GM19438 (cell line): ENCODE results near the gene POLR2A.

Experiments
- ATAC-seq: cut with Tn5 transposase; IDR thresholded peaks from one replicate; pipeline ENCODE4 v1.9.1; 2021; ENCODE audit warnings: low read depth; ENCODE audit not compliant: unreplicated experiment

The POLR2A gene

DNA sequence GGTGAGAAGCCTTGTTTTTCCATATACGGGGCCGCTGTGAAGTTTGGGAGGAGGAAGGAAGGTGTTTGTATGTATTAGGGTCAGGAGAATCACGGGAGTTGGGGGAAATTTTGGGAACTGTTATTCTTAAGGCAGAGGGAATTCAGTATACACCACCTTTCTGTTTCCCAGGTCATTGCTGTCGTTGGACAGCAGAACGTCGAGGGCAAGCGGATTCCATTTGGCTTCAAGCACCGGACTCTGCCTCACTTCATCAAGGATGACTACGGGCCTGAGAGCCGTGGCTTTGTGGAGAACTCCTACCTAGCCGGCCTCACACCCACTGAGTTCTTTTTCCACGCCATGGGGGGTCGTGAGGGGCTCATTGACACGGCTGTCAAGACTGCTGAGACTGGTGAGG is 17.6 kb downstream of the POLR2A start:
- ATAC-seq: no peak

DNA sequence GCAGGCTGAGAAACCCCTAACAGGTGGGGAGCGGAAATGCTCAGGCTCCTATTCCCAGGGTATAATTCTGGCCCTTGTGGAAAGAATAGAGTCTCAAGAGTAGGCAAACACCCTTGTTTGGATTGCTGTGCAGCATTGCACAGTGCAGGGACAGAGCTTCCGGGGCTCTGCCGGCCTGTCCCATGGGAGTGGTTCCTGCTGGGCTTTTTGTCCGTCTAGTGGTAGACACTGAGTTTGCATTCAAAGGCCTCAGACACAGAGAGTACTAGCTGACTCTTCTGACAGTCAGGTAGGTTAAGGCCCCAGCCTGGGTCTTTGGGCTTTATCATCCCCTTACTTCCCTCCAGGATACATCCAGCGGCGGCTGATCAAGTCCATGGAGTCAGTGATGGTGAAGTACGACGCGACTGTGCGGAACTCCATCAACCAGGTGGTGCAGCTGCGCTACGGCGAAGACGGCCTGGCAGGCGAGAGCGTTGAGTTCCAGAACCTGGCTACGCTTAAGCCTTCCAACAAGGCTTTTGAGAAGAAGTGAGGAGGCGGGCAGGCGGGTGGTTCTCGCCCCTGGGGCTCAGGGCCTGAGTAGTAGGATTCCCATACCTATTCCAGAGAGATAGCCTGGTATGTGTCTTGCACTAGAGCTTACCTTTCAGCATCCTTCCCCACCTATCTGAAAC is 18.1 kb downstream of the POLR2A start:
- no peak for ATAC-seq

DNA sequence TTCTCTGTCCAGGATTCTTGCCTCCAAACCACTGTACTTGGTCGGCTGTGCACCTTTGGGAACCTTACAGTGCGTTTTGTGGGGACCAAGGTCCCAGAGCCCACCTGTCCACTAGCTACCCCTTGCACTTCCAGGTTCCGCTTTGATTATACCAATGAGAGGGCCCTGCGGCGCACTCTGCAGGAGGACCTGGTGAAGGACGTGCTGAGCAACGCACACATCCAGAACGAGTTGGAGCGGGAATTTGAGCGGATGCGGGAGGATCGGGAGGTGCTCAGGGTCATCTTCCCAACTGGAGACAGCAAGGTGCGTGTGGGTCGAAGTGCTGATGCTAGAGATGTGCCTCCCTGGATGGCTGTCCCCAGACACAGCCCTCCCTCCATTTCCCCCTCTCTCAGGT is 18.8 kb downstream of the POLR2A start:
- ATAC-seq: no peak

DNA sequence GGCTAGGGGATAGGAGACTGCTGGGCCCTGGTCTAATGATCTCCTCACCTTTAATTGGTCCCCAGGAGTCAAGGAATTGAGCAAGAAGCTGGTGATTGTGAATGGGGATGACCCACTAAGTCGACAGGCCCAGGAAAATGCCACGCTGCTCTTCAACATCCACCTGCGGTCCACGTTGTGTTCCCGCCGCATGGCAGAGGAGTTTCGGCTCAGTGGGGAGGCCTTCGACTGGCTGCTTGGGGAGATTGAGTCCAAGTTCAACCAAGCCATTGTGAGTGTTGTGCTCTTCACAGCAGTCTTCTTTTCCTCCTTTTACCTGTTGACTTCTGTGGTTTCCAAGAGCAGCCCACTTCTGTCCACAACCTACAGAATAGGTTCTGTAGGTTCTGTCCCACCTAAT is 19.4 kb downstream of the POLR2A start:
- ATAC-seq: no peak

DNA sequence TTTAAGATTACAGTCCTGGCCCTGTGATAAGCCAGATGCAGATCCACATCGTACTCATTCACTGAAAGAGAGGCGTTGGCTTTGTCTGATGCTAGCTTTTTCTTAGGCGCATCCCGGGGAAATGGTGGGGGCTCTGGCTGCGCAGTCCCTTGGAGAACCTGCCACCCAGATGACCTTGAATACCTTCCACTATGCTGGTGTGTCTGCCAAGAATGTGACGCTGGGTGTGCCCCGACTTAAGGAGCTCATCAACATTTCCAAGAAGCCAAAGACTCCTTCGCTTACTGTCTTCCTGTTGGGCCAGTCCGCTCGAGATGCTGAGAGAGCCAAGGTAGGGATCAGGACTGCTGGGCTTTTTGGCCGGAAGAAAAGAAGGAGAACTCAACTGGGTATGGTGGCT is 24.0 kb downstream of the POLR2A start:
- no peak for ATAC-seq

DNA sequence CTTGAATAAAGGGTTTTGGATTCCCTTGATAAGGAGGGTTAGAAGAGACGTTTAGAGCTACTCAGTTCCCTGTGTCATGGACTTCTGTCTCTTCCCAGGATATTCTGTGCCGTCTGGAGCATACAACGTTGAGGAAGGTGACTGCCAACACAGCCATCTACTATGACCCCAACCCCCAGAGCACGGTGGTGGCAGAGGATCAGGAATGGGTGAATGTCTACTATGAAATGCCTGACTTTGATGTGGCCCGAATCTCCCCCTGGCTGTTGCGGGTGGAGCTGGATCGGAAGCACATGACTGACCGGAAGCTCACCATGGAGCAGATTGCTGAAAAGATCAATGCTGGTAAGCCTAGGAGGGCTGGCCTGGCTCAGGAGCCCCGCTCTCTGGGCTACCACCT is 24.7 kb downstream of the POLR2A start:
- ATAC-seq: no peak

DNA sequence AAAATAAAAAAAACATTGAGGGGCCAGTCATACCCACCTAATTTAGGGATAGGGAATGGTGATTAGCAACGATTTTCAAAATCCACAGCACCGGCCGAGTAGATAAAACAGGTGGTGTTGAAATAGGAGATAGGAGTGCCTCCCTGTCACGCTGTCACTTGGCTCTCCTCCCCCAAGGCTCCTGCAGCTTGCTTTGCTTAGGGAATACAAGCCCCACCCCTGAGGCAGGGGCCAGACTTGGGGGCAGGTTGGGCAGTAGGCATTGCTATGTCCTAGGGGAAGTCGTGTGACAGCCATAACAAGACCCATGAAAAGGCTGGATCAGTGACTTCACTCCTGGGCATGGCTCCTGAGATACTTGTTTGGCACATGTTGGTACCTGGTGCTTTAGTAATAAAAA is 25.8 kb downstream of the POLR2A start:
- ATAC-seq: no peak

DNA sequence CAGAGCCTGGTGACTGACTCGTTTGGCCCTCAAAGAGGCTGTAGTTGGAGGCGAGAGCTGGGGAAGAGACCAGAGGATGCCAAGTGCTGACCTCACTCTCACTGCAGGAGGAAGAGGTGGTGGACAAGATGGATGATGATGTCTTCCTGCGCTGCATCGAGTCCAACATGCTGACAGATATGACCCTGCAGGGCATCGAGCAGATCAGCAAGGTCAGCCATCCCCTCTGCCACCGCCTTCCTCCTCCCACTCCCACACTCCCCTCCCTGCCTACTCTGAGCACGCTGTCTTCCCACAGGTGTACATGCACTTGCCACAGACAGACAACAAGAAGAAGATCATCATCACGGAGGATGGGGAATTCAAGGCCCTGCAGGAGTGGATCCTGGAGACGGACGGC is 26.9 kb downstream of the POLR2A start:
- no peak for ATAC-seq

DNA sequence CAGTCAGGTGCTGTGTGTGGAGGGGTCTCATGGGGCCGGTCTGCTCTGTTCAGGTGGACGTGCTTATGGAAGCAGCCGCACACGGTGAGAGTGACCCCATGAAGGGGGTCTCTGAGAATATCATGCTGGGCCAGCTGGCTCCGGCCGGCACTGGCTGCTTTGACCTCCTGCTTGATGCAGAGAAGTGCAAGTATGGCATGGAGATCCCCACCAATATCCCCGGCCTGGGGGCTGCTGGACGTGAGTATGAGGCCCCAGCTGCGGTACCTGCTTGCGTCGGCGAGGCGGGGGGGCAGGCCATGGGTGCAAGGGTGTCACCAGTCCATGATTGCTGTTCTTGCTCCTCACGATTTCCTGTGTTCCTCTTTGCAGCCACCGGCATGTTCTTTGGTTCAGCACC is 27.9 kb downstream of the POLR2A start:
- ATAC-seq: no peak

DNA sequence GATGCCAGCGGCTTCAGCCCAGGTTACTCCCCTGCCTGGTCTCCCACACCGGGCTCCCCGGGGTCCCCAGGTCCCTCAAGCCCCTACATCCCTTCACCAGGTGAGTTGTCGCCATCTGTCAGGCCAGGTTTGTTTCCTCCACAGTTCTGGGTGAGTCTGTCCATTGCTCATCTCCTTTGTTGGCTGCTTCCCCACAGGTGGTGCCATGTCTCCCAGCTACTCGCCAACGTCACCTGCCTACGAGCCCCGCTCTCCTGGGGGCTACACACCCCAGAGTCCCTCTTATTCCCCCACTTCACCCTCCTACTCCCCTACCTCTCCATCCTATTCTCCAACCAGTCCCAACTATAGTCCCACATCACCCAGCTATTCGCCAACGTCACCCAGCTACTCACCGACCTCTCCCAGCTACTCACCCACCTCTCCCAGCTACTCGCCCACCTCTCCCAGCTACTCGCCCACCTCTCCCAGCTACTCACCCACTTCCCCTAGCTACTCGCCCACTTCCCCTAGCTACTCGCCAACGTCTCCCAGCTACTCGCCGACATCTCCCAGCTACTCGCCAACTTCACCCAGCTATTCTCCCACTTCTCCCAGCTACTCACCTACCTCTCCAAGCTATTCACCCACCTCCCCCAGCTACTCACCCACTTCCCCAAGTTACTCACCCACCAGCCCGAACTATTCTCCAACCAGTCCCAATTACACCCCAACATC is 28.8 kb downstream of the POLR2A start:
- no peak for ATAC-seq

DNA sequence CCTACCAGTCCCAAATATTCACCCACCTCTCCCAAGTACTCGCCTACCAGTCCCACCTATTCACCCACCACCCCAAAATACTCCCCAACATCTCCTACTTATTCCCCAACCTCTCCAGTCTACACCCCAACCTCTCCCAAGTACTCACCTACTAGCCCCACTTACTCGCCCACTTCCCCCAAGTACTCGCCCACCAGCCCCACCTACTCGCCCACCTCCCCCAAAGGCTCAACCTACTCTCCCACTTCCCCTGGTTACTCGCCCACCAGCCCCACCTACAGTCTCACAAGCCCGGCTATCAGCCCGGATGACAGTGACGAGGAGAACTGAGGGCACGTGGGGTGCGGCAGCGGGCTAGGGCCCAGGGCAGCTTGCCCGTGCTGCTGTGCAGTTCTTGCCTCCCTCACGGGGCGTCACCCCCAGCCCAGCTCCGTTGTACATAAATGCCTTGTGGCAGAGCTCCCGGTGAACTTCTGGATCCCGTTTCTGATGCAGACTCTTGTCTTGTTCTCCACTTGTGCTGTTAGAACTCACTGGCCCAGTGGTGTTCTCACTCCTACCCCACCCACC is 29.8 kb downstream of the POLR2A start:
- no peak for ATAC-seq

DNA sequence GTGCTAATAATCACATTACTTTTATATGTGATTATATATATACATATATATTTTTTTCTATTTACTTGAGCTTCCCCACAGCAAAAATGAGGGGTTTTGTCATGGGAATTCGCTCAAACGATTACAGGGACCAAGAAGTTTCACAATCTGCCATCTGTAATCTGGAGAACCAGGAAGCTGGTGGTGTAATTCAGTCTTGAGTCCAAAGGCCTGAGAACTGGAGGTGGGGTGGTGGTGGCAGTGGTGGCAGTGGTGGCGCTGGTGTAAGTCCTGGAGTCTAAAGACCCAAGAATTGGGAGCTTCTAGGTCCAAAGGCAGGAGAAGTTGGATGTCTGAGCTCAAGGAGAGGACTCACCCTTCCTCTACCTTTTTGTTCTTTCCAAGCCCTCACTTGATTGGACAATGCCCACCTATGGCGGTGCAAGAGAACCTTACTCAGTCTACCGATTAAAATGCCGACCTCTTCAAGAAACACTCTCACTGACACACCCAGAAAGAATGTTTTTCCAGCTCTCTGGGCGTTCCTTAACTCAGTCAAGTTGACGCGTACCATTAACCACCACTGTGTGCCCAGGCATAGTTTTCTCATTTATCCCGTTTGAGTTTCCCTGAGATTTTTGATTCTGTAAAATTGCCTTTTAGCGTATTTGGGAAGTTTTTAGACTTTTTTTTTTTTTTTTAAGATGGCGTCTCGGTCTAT is 31.9 kb downstream of the POLR2A start:
- ATAC-seq: no peak

DNA sequence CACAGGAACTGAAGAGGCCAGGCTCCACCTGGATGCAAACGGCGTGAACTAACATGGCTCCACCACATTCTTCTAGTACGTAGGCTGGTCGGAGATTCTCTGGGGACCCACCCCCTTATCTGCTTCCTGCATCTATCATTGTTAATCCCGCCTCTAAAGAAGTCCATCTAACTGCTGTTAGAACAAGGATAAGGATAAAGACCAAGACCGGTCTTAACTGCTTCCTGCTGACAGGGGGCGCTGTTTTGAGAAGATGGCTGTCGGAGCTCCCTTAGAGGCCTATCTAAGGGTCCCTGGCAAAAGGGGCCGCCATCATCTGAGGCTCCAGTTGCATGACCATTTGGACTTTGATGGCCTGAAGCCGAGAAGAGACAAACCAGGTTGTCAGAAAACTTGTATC is 38.9 kb downstream of the POLR2A start:
- ATAC-seq: no peak

DNA sequence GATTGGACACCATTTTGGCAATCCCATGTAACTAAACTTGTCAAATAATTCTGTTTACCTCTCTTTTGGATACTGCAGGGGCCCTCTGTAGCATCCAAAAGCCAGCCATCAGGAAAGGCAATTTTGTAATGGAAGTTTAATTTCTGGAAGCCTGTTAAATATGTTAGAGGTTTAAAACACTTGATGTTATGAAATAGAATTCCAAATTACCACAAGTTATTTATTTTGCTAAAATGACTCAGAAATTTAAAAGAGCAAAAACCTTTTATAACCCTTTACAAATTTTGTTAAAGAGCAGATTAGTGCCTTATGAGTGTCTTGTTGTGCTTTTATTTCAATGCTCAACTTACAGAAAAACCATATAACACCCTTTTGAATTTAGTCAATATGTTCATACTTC is 44.7 kb downstream of the POLR2A start:
- no peak for ATAC-seq

DNA sequence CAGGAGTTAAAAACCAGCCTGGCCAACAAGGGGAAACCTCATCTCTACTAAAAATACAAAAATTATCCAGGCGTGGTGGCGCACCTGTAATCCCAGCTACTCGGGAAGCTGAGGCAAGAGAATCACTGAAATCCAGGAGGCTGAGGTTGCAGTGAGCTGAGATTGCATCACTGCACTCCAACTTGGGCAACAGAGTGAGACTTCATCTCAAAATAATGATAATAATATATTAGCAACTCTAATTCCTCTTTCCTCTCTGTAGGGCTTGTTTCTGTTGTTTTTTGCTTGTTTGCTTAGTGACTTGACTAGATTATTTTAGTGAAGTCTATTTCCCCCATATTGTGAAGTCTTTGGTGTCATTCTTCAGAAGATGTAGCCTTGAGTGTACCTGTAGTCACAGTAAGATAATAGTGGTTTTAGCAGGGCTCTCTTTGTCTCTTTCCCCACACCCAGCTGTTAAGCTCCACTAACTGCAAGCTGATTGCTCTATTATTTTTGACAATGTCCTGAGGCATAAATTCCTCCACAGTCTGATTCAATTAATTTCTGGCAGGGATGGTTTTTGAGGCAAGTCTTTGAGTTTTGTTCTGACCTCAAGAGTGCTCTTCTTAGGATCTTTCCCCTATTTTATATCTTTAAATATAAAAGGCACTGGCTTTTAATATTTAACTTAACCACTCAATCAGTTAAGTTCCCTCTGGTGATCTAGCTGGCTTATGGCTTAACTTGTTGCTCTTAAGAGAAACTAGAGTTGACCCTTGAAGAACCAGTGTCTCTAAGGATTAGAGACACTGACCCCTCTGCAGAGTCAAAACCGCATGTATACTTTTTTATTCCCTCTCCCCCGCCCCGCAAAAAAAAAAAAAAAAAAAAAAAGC is 46.1 kb downstream of the POLR2A start:
- ATAC-seq: no peak

DNA sequence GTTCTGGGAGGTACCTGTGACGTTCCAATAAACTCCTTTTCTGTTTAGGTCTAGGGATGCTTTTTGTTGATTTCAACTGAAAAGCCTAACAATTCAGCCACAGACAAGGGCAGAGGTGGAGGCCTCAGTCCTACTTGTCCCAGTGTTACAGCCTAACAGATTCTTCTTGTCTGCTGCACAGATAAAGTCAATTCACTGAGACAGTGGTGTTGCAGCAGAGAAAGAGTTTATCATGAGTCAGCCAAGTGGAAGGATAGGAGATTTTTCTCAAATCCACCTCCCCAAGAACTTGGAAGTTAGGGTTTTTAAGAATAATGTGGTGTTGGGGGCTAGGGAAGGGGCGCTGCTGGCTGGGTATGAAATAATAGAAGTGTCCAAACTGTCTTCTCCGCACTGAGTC is 53.9 kb downstream of the POLR2A start:
- no peak for ATAC-seq

DNA sequence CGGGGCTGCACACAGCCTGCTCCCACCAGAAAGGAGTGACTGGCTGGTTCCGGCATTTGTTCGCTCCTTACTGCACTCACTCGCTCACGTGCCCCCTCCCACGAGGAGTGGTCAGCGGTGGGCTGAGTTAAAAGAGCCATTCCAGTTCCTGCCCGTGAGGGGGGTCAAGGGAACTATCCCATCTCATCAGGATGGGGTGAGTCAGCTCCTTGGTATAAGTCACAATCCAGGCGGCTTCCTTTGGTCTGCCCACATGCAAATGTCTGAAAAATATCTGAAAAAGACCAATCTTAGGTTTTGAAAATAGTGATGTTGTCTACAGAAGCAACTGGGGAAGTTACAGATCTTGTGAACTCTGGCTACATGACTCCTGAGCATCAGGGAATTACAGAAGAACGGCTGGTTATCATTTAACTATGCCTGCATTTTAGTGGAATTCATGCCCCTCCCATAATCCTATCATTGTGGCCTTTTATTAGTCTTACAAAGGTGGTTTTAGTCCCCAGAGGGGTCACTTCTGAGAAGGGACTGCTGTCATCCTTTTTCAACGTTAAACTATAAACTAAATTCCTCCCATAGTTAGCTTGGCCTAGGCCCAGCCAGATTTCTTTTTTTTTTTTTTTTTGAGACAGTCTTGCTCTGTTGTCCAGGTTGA is 54.9 kb downstream of the POLR2A start:
- ATAC-seq: no peak

DNA sequence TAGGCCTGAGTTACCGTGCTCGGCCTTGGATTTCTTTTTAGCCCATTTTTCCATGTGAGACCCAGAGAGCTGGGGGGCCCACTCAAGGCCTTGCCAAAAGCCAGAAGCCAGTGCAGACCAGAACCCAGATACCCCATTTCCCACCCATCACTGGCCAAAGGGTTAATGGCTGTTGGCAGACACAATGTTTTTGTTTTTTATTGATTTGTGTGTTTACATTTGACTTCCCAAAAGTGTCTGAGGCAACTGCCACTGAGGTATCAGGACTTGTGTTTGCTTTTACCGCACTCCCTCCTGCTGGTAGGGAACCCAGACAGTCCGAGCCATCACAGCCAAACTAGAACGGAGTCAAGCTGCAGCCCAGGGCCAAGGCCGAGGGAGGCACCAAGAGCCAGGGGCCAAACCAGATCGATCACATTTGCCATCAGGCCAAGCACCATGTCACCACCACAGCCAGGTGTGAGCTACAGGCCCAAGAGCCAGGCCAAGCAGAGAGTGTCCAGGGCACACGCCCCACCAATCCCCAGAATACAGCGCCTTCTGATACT is 57.0 kb downstream of the POLR2A start:
- no peak for ATAC-seq

DNA sequence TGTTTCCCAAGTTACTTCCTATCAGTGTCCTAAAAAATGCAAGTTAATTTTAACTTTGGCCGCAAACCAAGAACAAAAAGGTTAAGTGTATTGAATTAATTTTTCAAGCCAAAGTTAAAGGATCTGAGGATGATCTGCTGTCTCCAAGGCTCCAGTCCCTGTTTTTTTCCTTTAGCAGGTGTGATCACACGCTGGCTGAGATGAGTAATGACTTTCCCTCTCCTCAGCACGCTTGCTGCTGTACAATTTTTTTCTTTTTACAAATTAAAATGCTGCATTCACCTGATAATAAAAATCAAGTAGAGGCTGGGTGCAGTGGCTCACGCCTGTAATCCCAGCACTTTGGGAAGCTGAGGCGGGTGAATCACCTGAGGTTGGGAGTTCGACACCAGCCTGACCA is 60.7 kb downstream of the POLR2A start:
- ATAC-seq: no peak
